Kidney epithelial cell (primary cell): Measurements from ENCODE around the gene CCDC77. TPM values are rescaled to one million over a fixed set of nuclear protein-coding genes. Genes with fewer than 3 reads are reported as not detected.

Experiments
- DNase-seq: peaks from one replicate; pipeline ENCODE4 v3.0.0-alpha.2; 2010; ENCODE audit warnings: low read depth
- H3K27me3 ChIP-seq: 2 replicates; pipeline ENCODE4 v1.6.0; 2011; ENCODE audit warnings: low read length; ENCODE audit not compliant: control insufficient read depth, insufficient read depth
- H3K36me3 ChIP-seq: 2 replicates; pipeline ENCODE4 v1.5.1; 2011; ENCODE audit warnings: low read length; ENCODE audit not compliant: control insufficient read depth, insufficient read depth
- H3K4me3 ChIP-seq: 2 replicates; pipeline ENCODE4 v1.5.1; 2011; ENCODE audit warnings: low read depth, mild to moderate bottlenecking, control low read depth, low read length
- total RNA-seq: library from RNA; depleted of rRNA; stranded (reverse); fragments of >200 nt; gene quantifications from 2 replicates; pipeline ENCODE4 v1.2.3, GENCODE V29; 2015
- TF ChIP-seq, protein P1 (sequence below): IDR thresholded peaks from 2 replicates; pipeline ENCODE4 v1.5.1; 2011; ENCODE audit warnings: mild to moderate bottlenecking, moderate library complexity, low read length, control low read depth, inconsistent platforms; ENCODE audit not compliant: insufficient read depth, poor library complexity, severe bottlenecking

Gene CCDC77
- total RNA-seq, 1 donor from 2014 or later, result 18.5 TPM

- H3K36me3 ChIP-seq, result no peaks in the 10 kb centered on the region
- no peaks in the 10 kb centered on the region for H3K27me3 ChIP-seq
- H3K4me3 ChIP-seq, result no peak overlapping the region
- TF ChIP-seq, protein P1, sequence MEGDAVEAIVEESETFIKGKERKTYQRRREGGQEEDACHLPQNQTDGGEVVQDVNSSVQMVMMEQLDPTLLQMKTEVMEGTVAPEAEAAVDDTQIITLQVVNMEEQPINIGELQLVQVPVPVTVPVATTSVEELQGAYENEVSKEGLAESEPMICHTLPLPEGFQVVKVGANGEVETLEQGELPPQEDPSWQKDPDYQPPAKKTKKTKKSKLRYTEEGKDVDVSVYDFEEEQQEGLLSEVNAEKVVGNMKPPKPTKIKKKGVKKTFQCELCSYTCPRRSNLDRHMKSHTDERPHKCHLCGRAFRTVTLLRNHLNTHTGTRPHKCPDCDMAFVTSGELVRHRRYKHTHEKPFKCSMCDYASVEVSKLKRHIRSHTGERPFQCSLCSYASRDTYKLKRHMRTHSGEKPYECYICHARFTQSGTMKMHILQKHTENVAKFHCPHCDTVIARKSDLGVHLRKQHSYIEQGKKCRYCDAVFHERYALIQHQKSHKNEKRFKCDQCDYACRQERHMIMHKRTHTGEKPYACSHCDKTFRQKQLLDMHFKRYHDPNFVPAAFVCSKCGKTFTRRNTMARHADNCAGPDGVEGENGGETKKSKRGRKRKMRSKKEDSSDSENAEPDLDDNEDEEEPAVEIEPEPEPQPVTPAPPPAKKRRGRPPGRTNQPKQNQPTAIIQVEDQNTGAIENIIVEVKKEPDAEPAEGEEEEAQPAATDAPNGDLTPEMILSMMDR, result no peak
- DNase-seq, result no peak
Observed at GRCh38 chr12:468671-469389, 67.4 kb downstream of the CCDC77 start.

- TF ChIP-seq, protein P1, result no peak
- Histone ChIP-seq H3K4me3 (no peak overlapping the region), H3K27me3 (no peaks in the 10 kb centered on the region), H3K36me3 (no peaks in the 10 kb centered on the region)
- no peak for DNase-seq
Observed at GRCh38 chr12:470133-470532, 68.7 kb downstream of the CCDC77 start.

GRCh38 chr12:473198-473597 is 71.8 kb downstream of the CCDC77 start:
- TF ChIP-seq, protein P1, result no peak
- no peak for DNase-seq
- H3K36me3 ChIP-seq, result no peaks in the 10 kb centered on the region
- H3K4me3 ChIP-seq, result no peak overlapping the region
- H3K27me3 ChIP-seq, result no peaks in the 10 kb centered on the region

- Histone ChIP-seq H3K36me3 (no peaks in the 10 kb centered on the region), H3K4me3 (no peak overlapping the region), H3K27me3 (no peaks in the 10 kb centered on the region)
- TF ChIP-seq, protein P1, result no peak
- DNase-seq, result no peak
Observed at GRCh38 chr12:473863-474577, 72.6 kb downstream of the CCDC77 start.

GRCh38 chr12:475286-475685 is 73.8 kb downstream of the CCDC77 start:
- TF ChIP-seq, protein P1, result no peak
- Histone ChIP-seq H3K27me3 (no peaks in the 10 kb centered on the region), H3K4me3 (no peak overlapping the region), H3K36me3 (no peaks in the 10 kb centered on the region)
- no peak for DNase-seq
